Vagina (tissue), 2 donors: ENCODE results near the gene AQP6. TPM values are rescaled to one million over a fixed set of nuclear protein-coding genes. Genes with fewer than 3 reads are reported as not detected.

Experiments
- DNase-seq, 2 donors: peaks; one replicate each; pipeline ENCODE4 v3.0.0-alpha.2; 2017; ENCODE audit errors: extremely low spot score in 2 of 2
- H3K27ac ChIP-seq: fragments of 200-600 bp; sonication (generic); one replicate; pipeline ENCODE4 v1.5.1; 2019
- H3K27me3 ChIP-seq: fragments of 200-600 bp; sonication (generic); one replicate; pipeline ENCODE4 v1.5.1; 2019
- H3K36me3 ChIP-seq, 2 donors: fragments of 200-600 bp; sonication (generic); one replicate each; pipeline ENCODE4 v1.5.1; 2017 to 2019
- H3K4me1 ChIP-seq: fragments of 200-600 bp; sonication (generic); one replicate; pipeline ENCODE4 v1.5.1; 2019
- H3K4me3 ChIP-seq, 2 donors: fragments of 200-600 bp; sonication (generic); 1 replicate in 1 of 2; 2 replicates in 1 of 2; pipeline ENCODE4 v1.5.1; 2016 to 2019
- H3K9me3 ChIP-seq: fragments of 200-600 bp; sonication (generic); one replicate; pipeline ENCODE4 v1.5.1; 2019
- CTCF ChIP-seq, 3 experiments: fragments of 450-650 bp in 2 of 3; fragments of 200-600 bp in 1 of 3; sonication (generic) in 1 of 3; IDR thresholded peaks; one replicate each; pipeline ENCODE4 v1.5.1; 2017 to 2019; ENCODE audit warnings: antibody characterized with exemption in 3 of 3, mild to moderate bottlenecking in 2 of 3, moderate library complexity in 2 of 3
- POLR2A ChIP-seq, 2 donors: fragments of 450-650 bp; IDR thresholded peaks; one replicate each; pipeline ENCODE4 v1.6.1; 2017; ENCODE audit warnings: antibody characterized with exemption in 2 of 2, mild to moderate bottlenecking in 2 of 2, moderate library complexity in 2 of 2
- POLR2AphosphoS5 ChIP-seq, 2 donors: sonication (generic); formaldehyde crosslinking; IDR thresholded peaks; one replicate each; pipeline ENCODE4 v1.9.0; 2017; ENCODE audit warnings: antibody characterized with exemption in 2 of 2, mild to moderate bottlenecking in 2 of 2, low read depth in 1 of 2; ENCODE audit not compliant: insufficient read depth in 1 of 2
- intact Hi-C: fragments of 100-400 bp; cut with DNase I; formaldehyde crosslinking; loops from one replicate; pipeline ENCODE4 v1.15.1; 2023
- total RNA-seq: library from RNA; depleted of rRNA; stranded (reverse); fragments of >200 nt; gene quantifications from one replicate; pipeline ENCODE4 v1.2.3, GENCODE V29; 2016

Gene AQP6
- total RNA-seq, 1 donor from 2014 or later: not detected

GRCh38 chr12:49973361-49973830, 649 bp downstream of the AQP6 start:
- H3K36me3 ChIP-seq: no peaks in the 10 kb centered on the region
- intact Hi-C loops: loop anchor here (10.0 kb wide), 1 partner anchor 81 kb away; the partner anchor contains the start of gene ASIC1
- H3K4me3 ChIP-seq: no peak overlapping the region
- no peak for DNase-seq
- no peaks in the 10 kb centered on the region for H3K27me3 ChIP-seq
- H3K9me3 ChIP-seq: no peaks in the 10 kb centered on the region
- TF ChIP-seq CTCF (IDR thresholded peaks at IDR 0.05) (no peak), POLR2A (IDR thresholded peaks at IDR 0.05) (no peak), POLR2AphosphoS5 (IDR thresholded peaks at IDR 0.05; ENCODE audit: insufficient read depth in 1 of 2, low read depth in 1 of 2) (no peak)
- H3K27ac ChIP-seq: no peak overlapping the region
- H3K4me1 ChIP-seq: peaks cover 6% of the 10 kb centered on the region

GRCh38 chr12:49974231-49974675, 1.5 kb downstream of the AQP6 start:
- peaks cover 6% of the 10 kb centered on the region for H3K4me1 ChIP-seq
- H3K27me3 ChIP-seq: no peaks in the 10 kb centered on the region
- H3K27ac ChIP-seq: no peak overlapping the region
- H3K36me3 ChIP-seq: no peaks in the 10 kb centered on the region
- intact Hi-C loops: loop anchor here (10.0 kb wide), 1 partner anchor 81 kb away; the partner anchor contains the start of gene ASIC1
- TF ChIP-seq POLR2AphosphoS5 (IDR thresholded peaks at IDR 0.05; ENCODE audit: insufficient read depth in 1 of 2, low read depth in 1 of 2) (peak in 1 of 2 donors; percentile 13), POLR2A (IDR thresholded peaks at IDR 0.05) (no peak), CTCF (IDR thresholded peaks at IDR 0.05) (peak in 2 of 3 experiments; percentile 23 to 41)
- H3K4me3 ChIP-seq: no peak overlapping the region
- peak in 1 of 2 donors; percentile 88 for DNase-seq
- no peaks in the 10 kb centered on the region for H3K9me3 ChIP-seq

- H3K4me3 ChIP-seq: no peak overlapping the region
- H3K4me1 ChIP-seq: peaks cover 6% of the 10 kb centered on the region
- H3K36me3 ChIP-seq: no peaks in the 10 kb centered on the region
- peak in 1 of 2 donors; percentile 84 for DNase-seq
- intact Hi-C loops: loop anchor here (10.0 kb wide), 1 partner anchor 80 kb away; the partner anchor contains the start of gene ASIC1
- no peaks in the 10 kb centered on the region for H3K9me3 ChIP-seq
- no peaks in the 10 kb centered on the region for H3K27me3 ChIP-seq
- TF ChIP-seq POLR2AphosphoS5 (IDR thresholded peaks at IDR 0.05; ENCODE audit: insufficient read depth in 1 of 2, low read depth in 1 of 2) (no peak), CTCF (IDR thresholded peaks at IDR 0.05) (no peak)
- H3K27ac ChIP-seq: peak overlapping the region; percentile 5
These were observed 2.0 kb downstream of the AQP6 start for GRCh38 chr12:49974677-49975317.

GRCh38 chr12:49975318-49975761, 2.6 kb downstream of the AQP6 start:
- H3K9me3 ChIP-seq: no peaks in the 10 kb centered on the region
- peak in 1 of 2 donors; percentile 87 for DNase-seq
- no peak overlapping the region for H3K4me3 ChIP-seq
- H3K36me3 ChIP-seq: no peaks in the 10 kb centered on the region
- H3K4me1 ChIP-seq: peaks cover 6% of the 10 kb centered on the region
- intact Hi-C loops: loop anchor here (10.0 kb wide), 1 partner anchor 79 kb away; the partner anchor contains the start of gene ASIC1
- H3K27me3 ChIP-seq: no peaks in the 10 kb centered on the region
- no peak for TF ChIP-seq CTCF (IDR thresholded peaks at IDR 0.05)
- no peak for TF ChIP-seq POLR2AphosphoS5 (IDR thresholded peaks at IDR 0.05; ENCODE audit: insufficient read depth in 1 of 2, low read depth in 1 of 2)
- no peak for TF ChIP-seq POLR2A (IDR thresholded peaks at IDR 0.05)
- H3K27ac ChIP-seq: peak overlapping the region; percentile 5

- H3K4me1 ChIP-seq: peaks cover 6% of the 10 kb centered on the region
- H3K27ac ChIP-seq: no peak overlapping the region
- no peaks in the 10 kb centered on the region for H3K27me3 ChIP-seq
- intact Hi-C loops: loop anchor here (10.0 kb wide), 1 partner anchor 78 kb away; the partner anchor contains the start of gene ASIC1
- no peak for TF ChIP-seq CTCF (IDR thresholded peaks at IDR 0.05)
- TF ChIP-seq POLR2A (IDR thresholded peaks at IDR 0.05): no peak
- TF ChIP-seq POLR2AphosphoS5 (IDR thresholded peaks at IDR 0.05; ENCODE audit: insufficient read depth in 1 of 2, low read depth in 1 of 2): no peak
- no peak overlapping the region for H3K4me3 ChIP-seq
- no peak for DNase-seq
- no peaks in the 10 kb centered on the region for H3K36me3 ChIP-seq
- H3K9me3 ChIP-seq: no peaks in the 10 kb centered on the region
These were observed 3.8 kb downstream of the AQP6 start for GRCh38 chr12:49976557-49976956.
